ENCODE results near the gene HYPK.
A peak's percentile ranks its signal among the peaks of the same experiment; 100 is the strongest.

The HYPK gene, protein sequence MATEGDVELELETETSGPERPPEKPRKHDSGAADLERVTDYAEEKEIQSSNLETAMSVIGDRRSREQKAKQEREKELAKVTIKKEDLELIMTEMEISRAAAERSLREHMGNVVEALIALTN

GRCh38 chr15:43800286-43801141 is at the start of gene HYPK:
HYPK (plus strand) TSS chr15:43800599; CDS start chr15:43800623, 24 bp downstream.
- peak; percentile 89 for DNase-seq (ENCODE audit: low spot score)

- no peak for DNase-seq (ENCODE audit: low spot score)
Observed at GRCh38 chr15:43751885-43752284, 48.5 kb upstream of the HYPK start.

DNA sequence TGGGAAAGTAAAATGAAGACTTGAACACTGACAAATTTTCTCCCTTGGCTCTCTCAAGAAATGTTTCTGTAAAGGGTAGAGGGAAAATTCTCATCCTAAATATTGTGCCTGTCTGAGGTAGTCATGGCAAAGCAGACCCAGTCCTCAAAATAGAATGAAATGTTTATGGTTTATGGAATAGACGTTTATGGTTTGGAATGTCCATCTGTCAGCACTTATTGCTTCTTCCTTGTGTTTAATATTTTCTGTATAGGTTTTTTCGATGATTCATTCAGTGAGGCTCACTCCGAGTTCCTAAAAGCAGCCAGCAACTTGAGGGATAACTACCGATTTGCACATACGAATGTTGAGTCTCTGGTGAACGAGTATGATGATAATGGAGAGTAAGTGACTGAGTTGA is 37.6 kb upstream of the HYPK start:
- no peak for DNase-seq (ENCODE audit: low spot score)

DNA sequence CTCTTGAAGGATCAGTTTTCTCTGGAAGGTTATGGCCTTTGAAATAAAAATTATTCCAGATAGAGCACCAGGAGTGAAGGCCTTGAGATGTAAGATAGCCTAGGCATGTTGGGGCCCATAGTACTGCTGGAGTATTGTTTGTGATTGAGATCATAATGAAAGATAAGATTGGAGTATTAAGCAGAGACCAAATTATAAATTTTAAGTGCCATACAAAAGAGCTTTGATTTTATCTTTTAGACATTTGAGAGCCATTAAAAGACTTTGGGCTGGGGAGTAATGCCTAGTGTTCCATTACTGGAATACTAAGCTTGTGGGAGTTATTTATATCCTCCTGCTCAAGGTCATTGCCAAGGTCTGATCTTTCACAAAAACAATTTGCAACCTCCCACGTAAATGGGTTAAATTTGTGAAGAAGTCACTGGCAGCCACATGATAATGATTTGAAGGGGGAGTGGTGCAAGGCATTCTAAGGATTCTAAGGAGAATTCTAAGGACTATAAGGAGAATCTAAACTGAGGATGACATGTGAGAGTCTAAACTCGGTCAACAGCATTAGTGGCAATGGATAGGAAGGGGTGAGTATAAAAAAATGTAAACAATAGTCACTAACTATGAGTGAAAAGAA is 36.5 kb upstream of the HYPK start:
- no peak for DNase-seq (ENCODE audit: low spot score)

DNA sequence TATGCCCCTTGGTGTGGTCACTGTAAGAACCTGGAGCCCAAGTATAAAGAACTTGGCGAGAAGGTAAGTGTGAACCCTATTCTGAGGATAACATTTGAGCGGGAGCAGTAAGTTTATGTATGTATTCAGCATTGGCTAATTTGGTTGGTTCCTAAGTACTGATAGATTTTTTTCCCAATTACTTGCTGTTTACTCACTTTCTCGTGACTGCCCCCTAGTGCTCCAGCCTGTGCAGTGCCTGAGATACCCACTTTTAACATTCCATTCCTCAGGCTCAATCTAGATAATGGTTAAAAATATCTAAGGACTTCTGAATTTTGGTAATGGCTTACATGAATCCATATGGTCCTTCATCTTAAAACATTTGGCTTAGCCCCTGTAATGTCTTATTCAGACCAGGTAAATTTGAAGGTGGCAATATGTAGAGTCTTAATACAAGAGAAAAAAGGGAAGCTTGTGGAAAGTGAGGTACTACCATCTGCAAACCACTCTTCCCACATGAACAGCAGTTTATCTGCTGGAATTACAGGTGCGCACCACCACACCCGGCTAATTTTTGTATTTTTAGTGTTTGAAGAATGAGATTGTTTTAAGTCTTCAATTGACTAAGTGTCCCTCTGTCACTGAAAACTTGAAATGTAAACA is 30.7 kb upstream of the HYPK start:
- peak; percentile 79 for DNase-seq (ENCODE audit: low spot score)

GRCh38 chr15:43771816-43772215 is 28.6 kb upstream of the HYPK start:
- DNase-seq (ENCODE audit: low spot score) = no peak

GRCh38 chr15:43772624-43773023 is 27.8 kb upstream of the HYPK start:
- no peak for DNase-seq (ENCODE audit: low spot score)

DNA sequence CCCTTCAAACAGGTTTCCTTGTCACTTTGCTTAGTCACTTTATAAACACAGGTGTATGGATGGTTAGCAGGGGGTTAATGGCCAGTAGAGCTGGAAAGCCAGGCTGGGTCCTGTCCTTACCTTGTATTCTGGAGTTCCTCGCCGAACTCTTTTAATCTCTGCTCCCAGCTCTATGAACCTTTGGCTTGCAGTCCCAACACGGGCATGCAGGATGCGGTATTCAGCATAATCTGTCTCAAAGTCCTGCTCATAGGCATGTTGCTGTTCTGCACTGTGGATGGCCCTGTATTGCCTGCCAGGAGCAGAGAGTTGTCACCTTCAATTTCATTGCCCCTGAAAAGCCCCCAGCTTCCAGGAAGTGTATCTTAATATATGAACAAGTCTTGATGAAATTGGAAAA is 26.3 kb upstream of the HYPK start:
- DNase-seq (ENCODE audit: low spot score) = no peak

DNA sequence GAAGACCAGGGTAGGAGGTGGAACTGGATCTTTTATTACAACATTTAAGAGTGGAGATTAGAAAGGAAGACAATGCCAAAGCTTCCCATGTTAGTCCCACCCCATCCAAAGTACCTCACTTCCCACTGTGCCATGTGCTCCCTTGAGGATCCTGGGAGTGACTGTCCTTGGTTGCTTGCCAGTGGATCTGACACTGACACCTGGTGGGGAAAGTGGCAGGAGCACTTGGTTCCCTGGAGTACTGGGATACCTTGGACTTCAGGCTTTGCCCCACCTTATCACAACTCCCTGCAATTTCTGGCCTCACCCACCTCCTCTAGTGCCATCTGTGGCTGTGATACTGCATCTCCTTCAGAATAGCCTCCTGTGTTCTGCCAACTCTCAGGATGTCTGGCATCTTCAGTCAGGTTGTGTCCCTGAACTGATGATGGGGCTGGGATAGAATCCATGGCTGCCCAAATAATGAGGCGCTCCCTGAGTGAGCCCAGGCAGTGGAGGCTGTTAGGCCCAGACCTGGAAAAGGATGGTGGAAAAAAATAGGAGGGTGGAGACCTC is 24.9 kb upstream of the HYPK start:
- DNase-seq (ENCODE audit: low spot score) = peak; percentile 79

DNA sequence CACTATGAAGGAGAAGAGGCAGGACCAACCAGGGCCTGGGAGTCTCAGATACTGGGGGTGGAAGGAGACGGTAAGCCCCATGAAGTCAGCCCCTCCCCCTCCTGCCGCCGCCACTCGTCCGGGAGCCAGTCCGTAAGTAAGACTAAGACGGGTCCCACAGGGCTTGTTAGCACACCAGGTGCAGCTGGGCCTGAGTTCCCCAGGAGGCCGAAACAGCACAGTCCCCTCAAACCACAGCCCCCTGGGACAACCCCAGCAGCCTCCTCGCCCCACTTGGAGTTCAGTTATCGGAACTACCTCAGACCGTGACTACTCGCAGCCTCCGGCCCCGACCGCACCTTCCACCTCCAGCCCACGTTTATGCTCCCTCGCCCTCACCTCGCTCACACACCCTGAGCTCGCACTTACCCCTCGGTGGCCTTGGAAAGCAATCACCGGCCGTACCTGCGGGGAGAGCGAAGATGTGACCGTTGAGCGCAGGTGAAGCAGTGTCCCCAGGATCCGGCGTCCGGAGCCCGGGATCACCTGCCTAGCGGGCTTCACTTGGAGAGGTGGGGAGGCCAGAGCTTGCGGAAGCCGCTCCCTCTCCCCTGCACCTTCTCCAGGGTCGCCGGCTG is 24.2 kb upstream of the HYPK start:
- no peak for DNase-seq (ENCODE audit: low spot score)

DNA sequence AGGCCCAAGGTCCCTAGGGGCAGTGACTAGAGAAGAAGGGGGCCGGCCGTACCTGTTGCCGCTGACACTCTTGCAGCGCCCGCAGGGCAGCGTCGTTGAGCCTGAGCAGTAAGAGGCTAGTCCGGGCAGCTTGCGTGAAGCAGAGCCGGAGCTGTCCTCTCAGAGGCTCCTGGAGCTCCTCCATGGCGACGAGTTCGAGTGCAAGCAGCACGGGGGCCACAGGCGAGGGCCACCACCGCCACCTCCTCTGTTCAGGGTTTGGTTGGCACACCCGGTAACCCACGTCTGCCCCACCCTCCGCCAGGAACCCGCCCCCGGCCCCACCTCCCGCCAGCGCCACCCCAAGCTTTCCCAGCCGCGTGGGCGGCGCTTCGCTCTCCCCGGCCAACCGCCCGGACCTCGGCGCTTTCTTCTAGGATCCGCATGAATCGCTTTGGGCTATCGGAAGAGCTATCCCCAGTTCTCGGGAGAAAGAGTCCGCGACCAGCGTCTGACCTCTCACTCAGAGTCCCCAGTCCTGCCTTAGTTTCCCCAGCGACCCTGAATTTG is 23.6 kb upstream of the HYPK start, which contains the start of gene ELL3:
ELL3 (minus strand) TSS at position 249 of the 549 bp plus-strand sequence; CDS start at position 184, 65 bp downstream.
- peak; percentile 79 for DNase-seq (ENCODE audit: low spot score)

DNA sequence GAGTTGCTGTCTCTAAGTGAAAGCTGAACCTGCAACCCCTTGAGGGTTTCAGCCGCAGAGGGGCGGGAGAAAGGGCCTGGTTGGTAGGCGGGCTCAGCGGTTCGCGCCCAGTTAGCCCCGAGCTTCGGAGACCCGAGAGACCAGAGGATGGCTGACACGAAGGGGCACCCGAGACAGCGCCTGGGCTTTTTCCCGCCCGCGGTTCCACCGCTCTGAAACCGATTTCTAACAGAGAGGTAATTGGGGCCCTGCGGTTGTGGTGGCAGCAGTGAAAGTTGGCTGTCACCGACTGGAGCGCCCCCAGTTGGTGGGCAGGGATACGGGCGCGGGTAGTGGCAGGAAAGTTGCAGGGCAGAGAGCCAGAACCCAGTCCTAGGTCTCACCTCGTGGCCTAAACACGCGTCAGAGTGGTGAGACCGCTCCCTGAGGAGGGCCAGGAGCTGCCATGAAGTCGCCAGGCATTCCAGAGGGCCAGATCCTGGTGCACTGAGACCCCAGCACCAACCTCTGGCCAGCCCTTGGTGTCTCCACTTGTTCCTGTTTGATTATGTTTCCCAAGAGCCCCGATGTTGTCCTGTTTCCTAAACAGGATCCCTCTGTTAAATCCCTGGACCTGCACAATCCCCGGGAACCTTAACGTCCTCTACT is 23.0 kb upstream of the HYPK start:
- DNase-seq (ENCODE audit: low spot score) = peak; percentile 89

- no peak for DNase-seq (ENCODE audit: low spot score)
Observed at GRCh38 chr15:43779016-43779415, 21.4 kb upstream of the HYPK start.

DNA sequence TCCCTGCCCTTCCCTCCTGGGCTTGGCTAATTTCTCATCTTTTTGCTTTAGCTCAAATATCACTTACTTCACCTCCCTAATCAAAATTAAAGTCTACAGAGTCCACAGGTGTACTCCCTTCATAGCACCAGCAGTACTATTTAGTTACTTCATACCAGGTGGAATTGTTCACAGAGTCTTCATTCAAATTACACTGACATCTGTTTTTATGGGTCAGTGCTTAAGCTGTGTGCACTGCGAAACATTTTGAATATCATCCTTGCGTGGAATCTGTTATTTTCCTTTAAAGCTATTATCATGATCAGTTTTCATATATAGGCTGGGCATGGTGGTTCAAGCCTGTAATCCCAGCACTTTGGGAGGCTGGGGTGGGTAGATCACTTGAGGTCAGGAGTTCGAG is 11.0 kb upstream of the HYPK start:
- no peak for DNase-seq (ENCODE audit: low spot score)

- peak; percentile 98 for DNase-seq (ENCODE audit: low spot score)
Observed at GRCh38 chr15:43791993-43792760, 8.2 kb upstream of the HYPK start, which contains the start of gene SERF2. SERF2 (plus strand) TSS chr15:43792320; CDS start chr15:43792377, 57 bp downstream.

DNA sequence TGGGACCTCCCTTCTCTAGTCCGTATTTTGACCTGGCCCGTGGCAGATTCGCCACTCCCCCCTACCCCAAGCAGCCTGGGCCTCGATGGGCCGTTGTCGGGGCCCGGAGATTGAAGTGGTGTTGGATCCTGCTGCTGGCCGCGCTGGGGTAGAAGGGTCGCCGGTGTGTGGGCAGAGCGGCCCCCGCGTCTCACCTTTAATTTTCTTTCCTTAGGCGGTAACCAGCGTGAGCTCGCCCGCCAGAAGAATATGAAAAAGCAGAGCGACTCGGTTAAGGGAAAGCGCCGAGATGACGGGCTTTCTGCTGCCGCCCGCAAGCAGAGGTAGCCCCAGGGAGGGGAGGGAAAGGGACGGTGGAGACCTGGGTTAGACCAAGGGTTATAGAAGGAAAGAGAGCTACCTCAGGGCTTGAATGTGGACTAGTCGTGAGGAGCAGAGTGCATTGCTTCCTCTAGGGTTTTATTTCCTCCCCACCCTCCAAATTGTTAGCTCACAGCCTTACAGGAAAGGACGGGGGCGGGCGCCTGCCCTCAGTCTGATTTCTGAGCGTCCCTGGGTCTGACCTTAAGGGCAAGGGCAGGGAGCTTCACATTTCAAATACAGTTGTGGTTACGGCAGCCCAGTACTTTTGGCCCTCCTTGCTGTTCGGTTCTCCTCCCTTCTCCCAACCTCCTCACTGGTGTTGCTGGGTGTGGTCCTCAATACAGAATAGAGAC is 7.5 kb upstream of the HYPK start:
- DNase-seq (ENCODE audit: low spot score) = peak; percentile 64

GRCh38 chr15:43793647-43794046 is 6.8 kb upstream of the HYPK start:
- DNase-seq (ENCODE audit: low spot score) = no peak

GRCh38 chr15:43794269-43795037 is 5.9 kb upstream of the HYPK start:
- no peak for DNase-seq (ENCODE audit: low spot score)

DNA sequence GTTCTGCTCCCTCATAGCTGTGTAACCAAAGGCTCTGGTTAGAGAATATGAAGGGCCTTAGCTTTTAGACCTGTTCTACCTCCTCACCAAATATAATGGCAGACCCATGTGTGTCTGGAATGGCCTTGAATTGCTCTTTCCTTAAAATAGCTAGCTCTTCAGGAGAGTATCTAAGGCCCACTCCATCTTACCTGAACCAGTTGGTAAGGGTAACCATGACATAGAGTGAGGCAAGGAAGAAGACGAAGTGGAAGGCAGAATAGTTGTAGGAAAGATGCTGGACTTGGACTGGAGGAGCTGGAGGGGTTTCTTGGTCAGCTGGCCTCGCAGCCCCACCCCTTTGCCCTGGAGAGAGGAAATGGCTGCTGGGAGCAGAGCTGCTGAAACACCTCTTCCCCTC is 5.2 kb upstream of the HYPK start:
- DNase-seq (ENCODE audit: low spot score) = no peak
